GM18519 (cell line): ENCODE data around the gene UNC119B.

ENCODE experiments used
- ATAC-seq: cut with Tn5 transposase; IDR thresholded peaks from one replicate; pipeline ENCODE4 v1.9.1; 2021; ENCODE audit warnings: mild to moderate bottlenecking, moderate library complexity; ENCODE audit not compliant: unreplicated experiment, low FRiP score

Gene UNC119B

DNA sequence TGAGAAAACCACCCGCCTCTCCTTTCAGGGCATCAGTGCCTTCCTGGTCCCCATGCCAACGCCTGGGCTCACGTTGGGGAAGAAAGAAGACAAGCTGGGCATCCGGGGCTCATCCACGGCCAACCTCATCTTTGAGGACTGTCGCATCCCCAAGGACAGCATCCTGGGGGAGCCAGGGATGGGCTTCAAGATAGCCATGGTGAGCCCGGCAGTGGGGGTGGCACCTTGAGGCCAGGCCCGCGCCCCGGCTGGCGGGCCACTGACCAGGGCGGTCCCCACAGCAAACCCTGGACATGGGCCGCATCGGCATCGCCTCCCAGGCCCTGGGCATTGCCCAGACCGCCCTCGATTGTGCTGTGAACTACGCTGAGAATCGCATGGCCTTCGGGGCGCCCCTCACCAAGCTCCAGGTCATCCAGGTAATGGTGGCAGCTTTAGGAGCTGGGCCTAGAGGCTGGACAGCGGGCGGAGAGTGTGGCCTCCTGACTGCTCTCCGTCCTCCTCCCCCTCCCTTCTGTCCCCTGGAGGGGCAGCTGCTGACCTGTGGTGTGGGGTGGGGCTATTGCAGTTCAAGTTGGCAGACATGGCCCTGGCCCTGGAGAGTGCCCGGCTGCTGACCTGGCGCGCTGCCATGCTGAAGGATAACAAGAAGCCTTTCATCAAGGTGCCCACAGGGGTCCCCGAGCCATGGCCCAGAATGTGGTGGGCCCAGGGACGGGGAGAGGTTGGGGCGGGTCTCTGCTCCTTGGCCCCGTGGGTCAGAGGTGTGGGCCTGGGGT lies 28.2 kb downstream of the UNC119B start:
- no peak for ATAC-seq

DNA sequence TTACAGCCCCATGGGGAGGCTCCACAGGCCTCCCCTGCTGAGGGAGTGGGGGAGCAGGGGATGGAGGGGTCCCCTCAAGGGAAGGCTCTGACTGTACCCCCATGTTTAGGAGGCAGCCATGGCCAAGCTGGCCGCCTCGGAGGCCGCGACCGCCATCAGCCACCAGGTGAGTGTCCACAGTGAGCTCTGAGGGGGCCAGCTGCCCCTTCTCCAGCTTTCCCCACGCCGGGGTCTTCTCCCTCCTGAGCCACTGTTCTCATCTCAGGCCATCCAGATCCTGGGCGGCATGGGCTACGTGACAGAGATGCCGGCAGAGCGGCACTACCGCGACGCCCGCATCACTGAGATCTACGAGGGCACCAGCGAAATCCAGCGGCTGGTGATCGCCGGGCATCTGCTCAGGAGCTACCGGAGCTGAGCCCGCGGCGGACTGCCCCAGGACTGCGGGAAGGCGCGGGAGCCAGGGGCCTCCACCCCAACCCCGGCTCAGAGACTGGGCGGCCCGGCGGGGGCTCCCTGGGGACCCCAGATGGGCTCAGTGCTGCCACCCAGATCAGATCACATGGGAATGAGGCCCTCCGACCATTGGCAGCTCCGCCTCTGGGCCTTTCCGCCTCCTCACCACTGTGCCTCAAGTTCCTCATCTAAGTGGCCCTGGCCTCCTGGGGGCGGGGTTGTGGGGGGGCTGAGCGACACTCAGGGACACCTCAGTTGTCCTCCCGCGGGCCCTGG lies 28.9 kb downstream of the UNC119B start:
- ATAC-seq, result no peak

DNA sequence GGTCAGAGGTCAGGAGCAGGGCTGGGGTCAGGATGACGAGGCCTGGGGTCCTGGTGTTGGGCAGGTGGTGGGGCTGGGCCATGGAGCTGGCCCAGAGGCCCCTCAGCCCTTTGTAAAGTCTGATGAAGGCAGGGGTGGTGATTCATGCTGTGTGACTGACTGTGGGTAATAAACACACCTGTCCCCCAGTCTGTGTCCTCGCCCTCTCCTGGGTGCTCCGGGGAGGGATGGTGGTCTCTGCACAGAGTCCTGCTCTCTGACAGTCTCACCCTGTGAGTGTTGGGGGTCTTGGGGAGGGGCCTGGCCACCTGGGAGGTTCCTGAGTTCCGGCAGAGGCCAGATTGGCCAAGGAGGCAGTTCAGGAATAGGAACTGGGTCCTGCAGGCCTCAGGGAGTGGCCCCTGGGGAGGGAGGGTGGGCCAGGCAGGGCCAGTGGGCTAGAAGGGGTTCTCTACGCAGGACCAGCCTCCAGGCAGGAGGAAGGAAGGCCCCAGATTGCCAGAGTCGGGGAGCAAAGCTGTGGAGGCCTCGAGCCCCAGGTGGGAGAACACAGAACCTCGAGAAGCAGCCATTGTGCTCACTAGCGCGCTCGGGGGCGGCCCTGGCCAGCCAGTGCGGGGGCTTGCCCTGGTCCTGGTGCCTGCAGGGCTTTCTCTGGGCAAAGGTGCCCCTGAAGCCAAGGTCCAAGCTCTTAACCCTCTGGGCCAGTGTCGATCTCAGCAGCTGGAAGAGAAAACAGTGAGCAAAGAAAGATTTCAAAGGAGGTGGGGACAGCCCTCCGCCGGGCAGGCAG lies 29.8 kb downstream of the UNC119B start:
- no peak for ATAC-seq

DNA sequence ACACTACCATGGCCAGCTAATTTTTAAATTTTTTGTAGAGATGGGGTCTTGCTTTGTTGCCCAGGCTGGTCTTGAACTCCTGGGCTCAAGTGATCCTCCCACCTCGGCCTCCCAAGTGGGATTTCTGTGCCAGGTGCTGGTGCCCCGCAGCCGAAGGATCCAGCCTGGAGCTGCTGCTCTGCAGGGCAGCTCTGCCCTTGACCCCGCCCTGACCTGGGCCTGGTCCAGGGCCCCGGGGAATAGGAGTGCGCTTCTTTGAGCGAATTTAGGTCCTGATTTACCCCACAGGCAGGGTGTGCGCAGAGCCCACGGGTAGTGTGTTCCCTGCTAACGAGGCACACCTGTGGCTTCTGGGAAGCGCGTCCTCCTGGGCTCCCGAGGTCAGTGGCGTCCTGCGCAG lies 30.6 kb downstream of the UNC119B start:
- ATAC-seq, result no peak

DNA sequence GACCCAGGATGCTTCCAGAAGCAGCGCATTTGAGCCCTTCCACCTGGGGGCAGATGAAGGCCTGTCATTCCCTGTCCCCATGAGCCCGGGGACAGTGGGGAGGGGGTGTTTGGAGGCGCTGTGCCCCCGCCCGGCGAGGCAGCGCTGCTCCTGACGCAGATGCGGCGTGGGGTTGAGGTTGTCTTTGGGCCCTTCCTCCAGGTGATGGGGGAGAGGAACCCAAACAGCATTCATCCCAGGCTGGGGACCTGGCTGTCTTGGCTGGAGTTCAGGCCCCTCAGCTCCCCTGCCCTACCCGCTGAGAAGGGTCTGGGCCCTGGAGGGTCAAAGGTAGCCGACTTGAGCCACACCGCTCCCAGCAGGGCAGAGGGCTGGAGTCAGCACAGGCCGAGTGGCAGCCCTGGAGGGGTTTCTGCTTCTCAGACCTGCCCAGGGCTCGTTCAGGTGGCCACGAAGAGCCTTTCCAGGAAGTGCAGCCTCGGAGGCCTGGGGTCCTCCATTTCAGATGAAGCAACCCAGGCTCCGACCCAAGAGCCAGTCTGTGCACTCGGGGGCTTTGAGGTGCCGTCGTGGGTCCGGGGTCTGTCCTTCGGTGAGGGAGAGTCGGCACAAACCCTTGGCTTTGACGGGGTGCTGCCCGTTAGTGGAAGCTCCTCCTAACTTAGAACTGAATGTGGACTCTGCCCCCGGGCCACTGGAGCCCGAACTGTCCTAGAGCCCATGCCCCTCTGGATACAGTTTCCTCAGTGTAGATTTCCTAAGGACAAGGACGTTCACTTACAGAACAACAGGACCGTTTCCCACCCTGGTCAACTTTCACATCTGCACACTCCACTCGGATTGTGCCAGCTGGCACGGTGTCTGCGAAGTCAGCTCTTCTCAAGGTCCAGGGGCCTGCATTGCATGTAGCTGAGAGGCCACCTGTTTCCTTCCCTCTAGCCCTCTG lies 31.5 kb downstream of the UNC119B start:
- no peak for ATAC-seq

DNA sequence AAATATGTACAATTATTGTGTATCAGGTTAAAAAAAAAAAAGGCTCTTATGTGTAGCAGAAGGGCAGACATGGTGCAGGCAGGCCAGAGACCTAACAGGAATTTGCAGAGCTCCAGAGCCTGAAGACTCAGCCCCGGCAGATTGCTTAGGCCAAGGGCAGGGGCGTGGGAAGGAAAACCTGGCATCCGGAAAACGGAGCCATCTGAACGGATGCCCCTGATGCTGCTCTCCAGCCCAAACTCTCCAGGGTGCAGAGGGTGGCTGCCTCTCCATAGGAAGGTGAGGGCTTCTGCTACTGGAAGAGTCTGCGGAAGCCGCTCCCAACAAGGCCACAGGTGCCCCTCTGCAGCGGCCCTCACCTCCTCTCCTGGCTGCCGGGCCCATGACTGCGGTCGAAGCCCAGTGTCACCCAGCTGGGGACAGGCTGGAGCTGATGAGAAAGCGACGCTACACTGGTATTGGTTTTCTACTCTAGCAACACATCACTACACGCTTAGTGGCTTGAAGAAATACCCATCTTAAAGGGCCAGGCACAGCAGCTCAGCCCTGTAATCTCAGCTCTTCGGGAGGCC lies 34.8 kb downstream of the UNC119B start:
- no peak for ATAC-seq

DNA sequence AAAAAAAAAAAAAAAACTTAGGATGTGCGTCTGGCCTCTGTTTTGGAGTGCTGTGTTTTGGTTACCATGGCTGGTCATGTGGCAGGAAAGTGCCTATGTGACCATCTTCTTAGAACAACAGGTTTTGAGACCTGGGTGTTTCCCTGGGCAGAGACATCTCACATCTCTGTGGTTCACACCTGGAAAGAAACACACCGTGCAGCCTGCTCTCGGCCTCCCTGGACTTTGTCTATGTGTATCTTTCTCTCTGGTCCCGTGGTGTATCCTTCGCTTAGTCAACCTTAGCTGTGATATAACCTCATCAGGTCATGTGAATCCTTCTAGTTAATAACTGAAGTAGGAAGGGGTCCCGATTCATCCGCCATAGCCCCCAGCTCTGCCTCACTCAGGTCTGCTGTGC lies 38.0 kb downstream of the UNC119B start:
- no peak for ATAC-seq

DNA sequence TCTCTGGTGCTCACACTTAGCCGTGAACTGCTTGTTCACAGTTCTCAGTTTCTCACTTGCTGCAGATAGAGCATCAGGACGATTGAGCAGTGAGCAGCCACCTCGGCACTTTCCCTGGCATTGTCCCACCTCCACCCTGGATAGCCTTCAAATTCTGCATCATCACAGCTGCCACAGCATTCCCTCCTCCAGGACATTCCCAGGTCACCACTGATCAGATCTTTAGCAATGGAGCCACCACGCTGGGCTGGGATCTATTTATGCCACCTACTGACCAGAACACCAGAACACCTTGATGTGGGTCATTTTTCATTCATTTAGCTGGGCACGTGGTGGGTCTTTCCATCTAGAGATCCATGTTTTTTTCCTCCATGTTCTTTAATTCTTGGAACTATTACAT lies 39.0 kb downstream of the UNC119B start:
- no peak for ATAC-seq

DNA sequence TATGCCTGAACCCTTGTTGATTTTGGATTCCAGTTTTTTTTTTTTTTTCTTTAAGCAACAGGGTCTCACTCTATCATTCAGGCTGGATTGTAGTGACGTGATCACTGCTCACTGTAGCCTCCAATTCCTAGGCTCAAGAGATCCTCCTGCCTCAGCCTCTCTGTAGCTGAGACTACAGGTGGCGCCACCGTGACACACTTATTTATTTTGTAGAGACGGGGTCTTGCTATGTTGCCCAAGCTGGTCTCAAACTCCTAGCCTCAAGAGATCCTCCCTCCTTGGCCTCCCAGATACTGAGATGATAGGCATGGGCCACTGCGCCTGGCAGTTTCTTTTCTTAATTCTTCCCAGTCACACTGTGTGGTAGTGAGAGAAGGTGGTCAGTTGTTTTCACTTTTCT lies 40.5 kb downstream of the UNC119B start:
- no peak for ATAC-seq

DNA sequence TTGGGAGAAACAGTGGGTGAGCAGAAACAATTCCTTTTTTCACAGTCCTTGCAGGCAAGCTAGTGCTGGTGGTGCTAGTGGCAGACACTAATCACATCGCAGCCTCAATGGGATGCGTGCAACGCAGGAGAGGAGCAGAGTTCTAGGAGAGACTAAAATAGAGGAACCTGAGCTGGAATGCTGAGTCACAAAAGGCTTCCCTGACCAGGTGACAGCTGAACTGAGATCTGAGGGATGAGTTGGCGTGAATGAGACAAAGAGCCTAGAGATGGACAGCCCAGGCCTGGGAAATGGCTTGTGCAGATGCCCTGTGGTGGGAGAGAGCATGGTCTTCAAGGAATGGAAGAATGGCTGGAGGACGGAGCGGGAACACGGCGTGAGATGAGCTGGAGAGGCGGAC lies 41.1 kb downstream of the UNC119B start:
- ATAC-seq, result no peak

DNA sequence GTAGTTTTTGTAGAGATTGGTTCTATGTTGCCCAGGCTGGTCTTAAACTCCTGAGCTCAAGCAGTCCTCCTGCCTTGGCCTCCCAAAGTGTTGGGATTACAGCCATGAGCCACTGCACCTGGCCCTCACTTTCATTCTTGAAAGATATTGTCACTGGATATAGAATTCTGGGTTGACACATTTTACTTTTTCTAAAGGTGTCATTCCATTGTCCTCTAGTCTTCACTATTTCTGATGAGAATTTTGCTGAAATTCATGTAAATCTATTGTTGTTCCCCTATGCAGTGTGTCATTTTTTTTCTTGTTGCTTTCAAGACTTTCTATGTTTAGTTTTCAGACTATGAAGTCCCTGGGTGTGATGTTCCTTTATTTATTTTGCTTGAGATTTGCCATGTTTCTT lies 44.5 kb downstream of the UNC119B start:
- ATAC-seq, result no peak

DNA sequence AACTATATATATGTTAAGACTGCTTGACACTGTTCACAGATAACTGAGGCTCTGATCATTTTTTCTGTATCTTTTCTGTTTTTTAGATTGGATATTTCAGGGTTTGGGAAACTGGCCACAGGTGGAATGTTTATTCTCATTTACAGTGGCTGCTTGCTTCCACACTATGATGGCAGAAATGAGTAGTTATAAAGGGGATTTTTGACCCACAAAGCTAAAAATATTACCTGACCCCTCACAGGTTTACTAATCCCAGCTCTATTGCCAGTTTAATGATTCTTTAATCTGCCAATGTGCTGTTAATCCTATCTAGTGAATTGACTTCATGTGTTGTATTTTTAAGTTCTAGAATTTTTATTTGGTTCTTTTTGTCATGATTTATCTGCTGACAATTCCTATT lies 45.0 kb downstream of the UNC119B start:
- no peak for ATAC-seq

DNA sequence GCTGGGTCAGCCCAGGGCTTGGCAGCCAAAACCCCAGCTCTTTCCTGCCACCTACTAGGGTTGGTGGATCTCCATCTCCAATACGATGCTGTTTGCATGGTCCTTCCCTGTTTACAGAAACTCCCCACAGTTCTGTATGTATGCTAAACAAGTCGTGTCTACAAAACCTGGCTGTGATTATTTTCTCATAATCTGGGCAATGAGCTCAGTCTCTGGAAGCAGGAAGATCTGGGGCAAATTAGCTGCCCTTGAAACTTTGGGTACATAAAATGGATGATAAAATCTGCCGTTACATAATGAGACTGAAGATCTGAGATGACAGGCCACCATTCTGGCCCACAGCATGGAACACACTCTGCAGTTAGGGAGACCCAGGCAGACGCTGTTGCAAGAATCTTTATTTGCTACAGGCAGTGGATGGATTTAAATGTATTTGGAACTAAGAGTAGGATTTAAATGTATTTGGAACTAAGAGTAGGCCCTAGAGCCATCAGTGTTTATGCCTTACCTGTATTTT lies 47.0 kb downstream of the UNC119B start:
- ATAC-seq, result no peak

DNA sequence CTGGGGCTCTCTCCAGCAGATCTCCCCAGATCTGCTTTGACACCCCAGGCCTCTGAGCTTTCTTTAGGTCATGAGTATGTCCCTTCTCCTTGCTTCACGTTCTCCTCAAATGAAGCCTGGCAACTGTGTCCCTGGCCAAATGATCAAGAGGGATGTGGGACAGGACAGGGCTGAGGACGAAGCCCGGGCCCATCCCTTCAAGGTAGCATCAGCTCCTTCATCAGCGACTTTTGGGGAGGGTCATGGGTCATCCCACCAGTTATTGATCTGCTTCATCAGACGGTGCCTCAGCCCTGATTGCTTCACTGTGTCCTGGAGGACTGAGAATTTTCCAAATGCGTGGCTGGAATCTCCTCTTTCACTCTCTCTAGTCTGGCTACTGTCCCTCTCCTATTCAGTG lies 47.7 kb downstream of the UNC119B start:
- no peak for ATAC-seq

DNA sequence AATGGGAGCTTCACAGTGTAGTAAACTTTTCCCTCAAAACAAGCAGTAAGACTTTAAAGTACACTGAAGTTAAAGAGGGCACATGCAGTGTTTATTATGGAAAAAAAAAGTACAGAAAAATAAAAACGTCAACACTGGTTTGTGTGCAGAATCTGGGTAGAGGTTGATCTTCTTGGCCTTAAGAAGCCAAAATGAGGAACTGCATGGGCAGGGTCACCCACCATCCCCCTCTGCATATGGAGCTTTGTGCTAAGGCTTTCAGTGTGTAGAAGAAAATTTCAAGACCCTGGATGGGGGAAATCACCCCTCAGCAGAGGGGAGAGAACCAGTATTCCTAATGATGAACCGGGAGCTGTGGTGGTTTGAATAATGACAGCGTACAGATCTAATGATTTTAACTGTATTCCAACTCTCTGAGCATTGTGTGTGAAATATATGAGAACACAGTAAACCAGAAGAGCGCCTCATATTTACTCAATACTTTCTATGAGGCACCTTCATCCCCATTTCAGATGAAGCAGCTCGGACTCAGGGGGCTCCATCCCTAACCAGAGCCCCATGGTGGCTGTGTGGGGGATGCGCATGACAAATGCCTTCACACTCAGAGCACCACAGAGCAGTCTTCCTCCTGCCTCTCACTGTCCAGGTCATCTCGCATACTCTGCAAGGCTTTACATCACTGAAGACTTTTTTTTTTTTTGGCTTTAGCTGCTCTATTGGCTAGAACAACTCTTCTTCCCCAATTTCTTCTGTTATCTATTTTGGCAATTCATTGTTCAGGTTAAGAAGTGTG lies 48.7 kb downstream of the UNC119B start:
- no peak for ATAC-seq

DNA sequence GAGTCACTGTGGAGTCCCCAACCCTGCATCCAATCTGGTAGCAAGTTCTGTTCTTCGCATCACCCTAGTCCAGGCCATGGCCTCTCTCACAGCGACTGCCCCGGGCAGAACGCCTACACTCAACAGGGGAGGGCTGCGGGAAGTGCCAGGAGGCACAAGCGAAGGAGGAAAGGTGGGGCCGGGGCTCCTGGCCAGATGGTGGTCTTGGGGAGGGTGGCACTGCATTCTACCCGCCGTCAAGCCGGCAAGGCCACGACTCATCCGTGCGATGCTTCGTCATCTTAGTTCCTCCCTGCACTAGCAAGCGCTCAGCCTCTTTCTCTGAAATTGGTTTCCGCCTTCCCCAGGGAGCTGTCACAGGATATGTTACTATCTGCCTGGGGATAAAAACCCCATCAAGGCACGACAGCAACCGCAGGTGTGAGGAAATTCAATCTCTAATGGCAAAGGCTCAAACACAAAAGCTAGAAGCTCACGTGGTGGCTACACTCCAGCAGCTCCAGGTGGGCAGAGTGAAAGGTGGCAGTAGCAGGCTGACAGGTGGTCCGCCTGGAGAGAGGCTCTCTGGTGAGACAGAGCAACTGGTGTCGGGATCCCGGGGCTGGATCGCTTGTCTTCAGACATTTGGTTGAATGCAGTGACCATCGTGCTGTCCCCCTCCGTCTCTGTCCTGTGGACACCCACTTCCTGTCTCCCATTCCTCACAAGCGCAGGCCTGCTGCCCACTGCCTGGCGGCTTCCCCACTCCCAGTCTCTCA lies 49.5 kb downstream of the UNC119B start:
- no peak for ATAC-seq

DNA sequence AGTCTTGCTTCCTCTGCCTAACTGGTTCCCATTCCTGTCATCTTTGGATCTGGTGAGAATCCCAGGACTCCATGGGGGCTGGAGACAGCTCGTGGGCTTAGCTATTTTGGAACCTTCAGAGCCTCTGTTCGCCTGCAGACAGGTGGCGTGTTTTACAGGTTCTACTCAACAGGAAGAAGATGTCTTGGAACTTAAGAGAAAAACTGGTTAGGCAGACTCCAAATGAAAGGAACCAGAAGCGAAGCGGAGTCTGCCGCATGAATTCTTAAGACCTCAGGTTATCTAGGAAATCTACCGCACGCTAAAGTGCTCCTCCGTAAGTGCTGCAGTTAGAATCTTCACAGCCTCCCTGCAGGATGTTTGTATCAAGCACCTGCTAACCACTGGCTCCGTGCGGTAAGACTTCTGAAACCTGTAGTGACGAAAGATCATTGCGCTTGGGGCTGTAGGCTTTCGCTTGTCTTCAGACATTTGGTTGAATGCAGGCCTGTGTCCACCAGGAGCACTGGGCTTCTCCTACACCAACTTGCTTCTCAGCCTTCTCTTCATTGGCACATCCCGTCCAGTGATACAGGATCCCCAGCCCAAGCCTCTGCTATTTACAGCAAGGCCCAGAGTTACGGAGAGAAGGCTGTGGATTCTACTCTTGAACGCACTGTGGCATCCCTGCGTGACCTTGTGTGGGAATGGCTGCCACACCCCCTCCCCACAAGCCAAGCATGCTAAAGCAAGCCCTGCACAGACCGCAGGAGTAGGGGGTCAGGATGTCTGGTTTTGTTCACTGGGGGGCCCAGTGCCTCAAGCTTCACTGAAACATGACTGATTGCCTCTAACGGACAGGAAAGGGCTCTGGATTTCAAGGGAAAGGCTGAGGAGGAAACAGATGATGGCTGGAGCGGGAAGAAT lies 50.3 kb downstream of the UNC119B start:
- no peak for ATAC-seq
